SHP77 treated with DMSO at 0.1 percent for 48 hours (cell line): Measurements from ENCODE around the gene SEC22C.
"Not testable (repeated sequence)": the region's sequence is repeated elsewhere in the genome, so short reads cannot be mapped to it uniquely, and the experiment has no call there.

Experiments
- DNase-seq: peaks from one replicate; lab custom pipeline; 2025; lab: John Stamatoyannopoulos, UW

SEC22C gene

DNA sequence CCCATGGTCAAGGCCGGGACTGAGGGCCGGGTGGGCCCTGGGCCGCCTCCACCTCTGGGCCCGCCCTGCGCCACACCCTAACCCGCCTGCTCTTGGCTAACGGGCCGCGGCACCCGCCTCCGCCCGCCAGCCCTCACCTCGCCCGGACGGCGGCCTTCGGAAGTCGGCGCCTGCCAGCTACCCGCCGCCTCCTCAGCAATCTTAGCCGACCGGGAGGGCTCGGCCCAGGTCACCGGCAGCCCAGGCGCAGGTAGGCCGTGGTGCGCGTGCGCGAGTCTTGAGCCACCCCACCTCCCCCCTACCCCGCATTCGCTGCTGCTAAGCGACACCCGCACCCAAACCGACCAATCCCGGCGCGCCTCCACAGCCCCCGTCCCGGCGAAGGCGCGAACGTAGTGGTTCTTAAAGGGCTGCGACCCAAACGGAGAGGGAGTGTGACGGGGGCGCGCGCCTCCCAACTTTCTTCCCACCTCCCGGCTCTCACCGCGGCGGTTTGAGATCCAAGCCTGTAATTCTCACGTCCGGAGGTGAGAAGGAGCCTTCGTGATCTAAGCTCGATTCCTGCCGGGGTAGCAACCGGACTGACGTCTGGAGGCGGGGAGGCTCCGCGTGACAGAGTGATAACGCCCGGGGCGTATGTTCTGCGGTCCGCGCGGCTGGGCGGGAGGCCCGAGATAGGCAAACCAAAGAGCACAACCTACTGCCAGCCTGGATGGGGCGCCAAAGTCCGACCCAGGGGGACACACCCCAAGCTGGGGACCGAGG, at the start of gene SEC22C:
SEC22C (minus strand) TSS at position 259 of the 765 bp plus-strand sequence. CDS start 12,921 bp downstream, outside the sequence.
- DNase-seq: peak; percentile 86

DNA sequence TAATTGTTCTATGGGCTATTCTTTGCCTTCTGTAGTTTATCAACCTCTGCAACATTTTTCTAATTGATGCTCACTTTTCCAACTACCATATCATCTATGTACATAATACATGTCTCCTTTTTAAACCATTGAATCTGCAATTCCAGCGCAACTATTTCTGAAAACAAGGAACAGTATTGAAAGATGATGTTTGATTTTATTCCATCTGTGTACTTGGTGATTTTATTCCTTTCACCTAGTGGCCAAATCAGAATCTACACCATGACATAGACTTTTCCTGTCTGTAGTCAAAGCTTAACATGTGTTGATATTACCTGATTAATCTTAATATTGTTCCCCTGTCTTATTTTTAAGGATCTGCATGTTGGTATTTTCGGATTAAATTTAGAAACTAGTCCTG, 31.7 kb upstream of the SEC22C start:
- no peak for DNase-seq

- no peak for DNase-seq
These were observed 31.2 kb upstream of the SEC22C start for GRCh38 chr3:42612928-42613327.

- no peak for DNase-seq
These were observed 30.4 kb upstream of the SEC22C start for GRCh38 chr3:42612217-42612616.

- DNase-seq: no peak
These were observed 29.2 kb upstream of the SEC22C start for GRCh38 chr3:42610976-42611375.

DNA sequence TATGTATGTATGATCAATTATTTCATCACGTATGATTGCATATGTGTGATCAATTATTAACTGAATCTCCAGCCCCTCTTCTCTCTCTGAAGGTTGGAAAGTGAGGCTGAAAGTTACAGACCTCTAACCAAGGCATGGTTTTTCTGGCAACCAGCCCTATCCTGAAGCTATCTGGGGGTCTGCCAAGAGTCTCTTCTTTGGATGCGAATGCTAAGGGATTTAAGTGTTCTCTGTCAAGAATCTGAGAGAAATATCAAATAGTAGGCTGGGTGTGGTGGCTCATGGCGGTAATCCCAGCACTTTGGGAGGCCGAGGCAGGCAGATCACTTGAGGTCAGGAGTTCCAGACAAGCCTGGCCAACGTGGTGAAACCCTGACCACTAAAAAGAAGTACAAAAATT, 26.8 kb upstream of the SEC22C start:
- no peak for DNase-seq

DNA sequence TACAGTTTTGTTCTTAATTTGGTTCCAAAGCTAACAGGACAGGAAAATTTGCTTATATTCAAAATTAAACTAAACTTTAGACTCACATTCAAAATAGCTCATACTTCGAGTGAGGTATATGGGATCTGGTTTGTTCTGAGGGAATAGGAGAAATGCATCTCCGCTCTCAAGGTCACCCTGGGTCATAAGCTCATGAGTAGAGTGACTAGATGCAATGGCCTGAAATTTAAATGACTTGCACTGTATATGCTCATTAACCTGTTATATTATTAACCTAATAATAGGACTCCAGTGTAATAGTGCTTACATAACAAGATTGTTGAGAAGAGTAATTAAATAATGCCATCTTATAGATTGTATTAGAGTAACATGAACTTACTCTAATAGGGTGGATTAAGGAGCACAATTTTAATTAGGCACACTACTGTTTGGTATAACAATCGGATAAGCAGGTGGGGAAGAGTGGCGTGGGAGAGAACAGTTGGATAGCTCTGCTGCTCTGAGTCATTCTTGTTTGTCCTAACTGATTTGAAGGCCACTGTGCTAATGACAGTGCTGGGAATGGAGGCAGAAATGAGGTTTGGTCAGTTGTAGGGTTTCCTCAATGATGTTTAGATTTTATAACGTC, 23.9 kb upstream of the SEC22C start:
- DNase-seq: peak; percentile 30

GRCh38 chr3:42602961-42603360, 21.2 kb upstream of the SEC22C start:
- DNase-seq: no peak

- no peak for DNase-seq
These were observed 20.3 kb upstream of the SEC22C start for GRCh38 chr3:42601896-42602581.

GRCh38 chr3:42600958-42601675, 19.4 kb upstream of the SEC22C start:
- DNase-seq: no peak

DNA sequence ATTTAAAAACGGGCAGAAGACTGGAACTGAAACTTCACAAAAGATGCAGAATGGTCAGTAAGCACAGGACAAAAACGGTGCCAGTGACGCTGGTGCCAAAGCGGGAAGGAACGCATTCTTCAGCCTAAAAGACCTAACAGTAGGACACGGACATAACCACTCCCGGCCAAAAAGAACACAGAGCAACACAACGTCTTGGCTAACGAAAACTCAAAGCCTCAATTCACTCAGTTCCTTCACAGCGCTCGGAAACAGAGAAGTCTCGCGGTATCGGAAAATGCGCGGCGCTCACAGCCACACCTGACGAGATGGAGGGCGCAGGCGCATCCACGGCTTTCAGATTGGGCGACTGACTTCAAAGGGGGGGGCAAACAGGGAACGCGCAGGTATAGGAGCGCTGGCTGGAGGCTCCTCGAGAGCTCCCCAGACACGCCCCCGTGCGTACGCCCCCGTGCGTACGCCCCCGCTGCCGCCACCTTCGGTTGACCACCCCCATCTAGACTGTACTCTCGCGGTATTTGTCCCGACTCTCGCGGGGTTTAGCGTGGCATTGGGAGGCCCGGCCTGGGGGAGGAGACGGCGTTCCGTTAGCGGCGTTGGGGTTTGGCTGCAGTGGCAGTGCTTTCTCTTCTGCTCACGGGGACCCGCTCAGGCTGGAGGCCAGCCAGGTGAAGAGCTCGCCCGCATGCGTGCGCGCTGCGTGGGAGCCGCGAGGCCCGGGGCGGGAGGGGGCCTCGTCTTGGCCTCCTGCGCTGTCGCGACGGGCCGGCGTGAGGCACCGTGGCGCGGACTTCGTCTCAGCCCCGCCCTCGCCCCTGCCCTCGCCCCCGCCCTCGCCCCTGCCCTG, 18.6 kb upstream of the SEC22C start, which contains the start of gene NKTR:
NKTR (plus strand) TSS at position 576 of the 847 bp plus-strand sequence. CDS start 321 bp downstream, outside the sequence.
- peak; percentile 96 for DNase-seq

GRCh38 chr3:42597098-42597497, 15.3 kb upstream of the SEC22C start:
- not testable (repeated sequence) for DNase-seq

DNA sequence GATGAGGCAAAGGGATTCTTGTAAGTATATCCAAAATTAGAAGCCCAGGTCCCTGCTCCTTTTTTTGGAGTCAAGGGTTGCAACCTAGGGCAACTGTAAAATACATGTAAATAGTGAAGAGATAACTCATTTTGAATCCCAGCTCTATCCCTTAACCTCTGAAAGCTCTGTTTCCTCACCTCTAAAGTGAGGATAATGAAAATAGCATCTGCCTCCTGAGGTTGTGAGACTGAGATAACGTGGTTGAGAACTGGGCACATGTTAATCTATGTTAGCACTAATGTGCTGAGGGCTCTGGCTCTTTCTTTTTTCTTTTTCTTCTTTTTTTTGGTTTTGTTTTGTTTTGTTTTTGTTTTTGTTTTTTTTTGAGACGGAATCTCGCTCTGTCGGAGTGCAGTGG, 13.9 kb upstream of the SEC22C start:
- no peak for DNase-seq

DNA sequence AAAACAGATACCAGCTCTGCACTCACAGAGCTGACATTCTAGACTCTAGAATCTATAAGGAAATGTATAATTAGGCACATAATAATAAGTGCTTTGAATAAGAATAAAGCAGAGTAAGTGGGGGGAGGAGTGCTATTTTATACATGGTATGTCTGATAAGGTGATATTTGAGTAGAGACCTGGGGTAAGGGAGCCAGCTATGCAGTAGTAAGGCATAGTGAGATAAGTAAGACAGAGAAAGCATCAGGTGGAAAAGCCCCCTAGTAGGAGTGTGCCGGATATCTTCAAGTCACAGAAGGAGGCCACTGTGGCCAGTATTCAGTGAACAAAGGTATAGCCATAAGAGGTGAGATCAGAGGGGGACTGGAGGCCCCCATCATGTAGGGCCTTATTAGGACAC, 11.9 kb upstream of the SEC22C start:
- no peak for DNase-seq

- DNase-seq: no peak
These were observed 10.0 kb upstream of the SEC22C start for GRCh38 chr3:42591811-42592210.

DNA sequence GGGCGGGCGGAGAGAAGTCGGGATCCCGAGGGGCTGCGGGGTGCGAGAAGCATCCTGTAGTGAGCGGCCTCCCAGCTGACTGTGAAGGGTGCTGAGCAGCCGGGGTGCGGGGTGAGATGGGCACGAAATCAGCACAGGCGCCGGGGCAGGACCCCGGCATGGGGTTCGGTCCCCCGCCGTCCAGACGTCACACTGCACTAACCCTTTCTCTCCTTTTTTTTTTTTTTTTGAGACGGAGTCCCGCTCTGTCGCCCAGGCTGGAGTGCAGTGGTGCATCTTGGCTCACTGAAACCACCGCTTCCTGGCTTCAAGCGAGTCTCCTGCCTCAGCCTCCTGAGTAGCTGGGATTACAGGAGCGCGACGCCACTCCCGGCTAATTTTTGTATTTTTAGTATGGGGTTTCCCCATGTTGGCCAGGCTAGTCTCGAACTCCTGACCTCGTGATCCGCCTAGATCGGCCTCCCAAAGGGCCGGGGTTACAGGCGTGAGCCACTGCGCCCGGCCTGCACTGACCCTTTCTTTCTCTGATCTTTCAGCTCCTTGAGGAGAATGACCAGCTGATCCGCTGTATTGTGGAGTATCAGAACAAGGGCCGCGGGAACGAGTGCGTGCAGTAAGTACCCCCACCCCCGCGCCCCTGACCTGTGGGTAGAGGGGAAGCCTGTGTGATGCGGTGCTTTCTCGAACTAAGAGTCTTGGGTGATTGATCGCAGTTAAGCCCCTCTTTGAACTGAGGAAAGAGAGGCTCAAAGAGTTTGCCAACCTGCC, 9.4 kb upstream of the SEC22C start:
- no peak for DNase-seq

- no peak for DNase-seq
These were observed 7.8 kb upstream of the SEC22C start for GRCh38 chr3:42589382-42590109.

DNA sequence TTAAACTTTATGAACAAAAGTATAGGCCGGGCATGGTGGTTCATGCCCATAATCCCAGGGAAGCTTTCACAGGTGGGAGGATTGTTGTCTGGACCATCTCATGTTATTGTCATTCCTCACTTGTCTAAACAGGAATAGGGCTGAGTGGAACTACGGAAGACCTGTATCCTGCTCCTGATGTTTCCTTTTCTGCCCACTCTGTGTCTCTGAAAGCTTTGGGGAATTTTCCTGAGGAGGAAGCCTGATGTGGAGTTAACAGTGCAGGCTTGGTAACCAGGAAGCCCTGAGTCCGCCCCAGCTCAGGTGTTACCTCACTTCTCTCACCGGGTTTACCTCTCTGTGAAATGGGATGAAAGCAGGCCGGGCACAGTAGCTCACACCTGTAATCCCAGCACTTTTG, 6.9 kb upstream of the SEC22C start:
- DNase-seq: no peak

GRCh38 chr3:42582474-42583070, 805 bp upstream of the SEC22C start:
- DNase-seq: peak; percentile 55

GRCh38 chr3:42581400-42581708, 413 bp downstream of the SEC22C start:
- no peak for DNase-seq
